C4-2B (cell line): ENCODE data around the gene CDH18.

Experiments
- CTCF ChIP-seq: fragments of 450-650 bp; conservative IDR thresholded peaks from 2 replicates; pipeline ENCODE4 v1.5.1; 2017; ENCODE audit warnings: mild to moderate bottlenecking
- ZFX ChIP-seq: fragments of 450-650 bp; IDR thresholded peaks from 2 replicates; pipeline ENCODE4 v1.6.1; 2017

GRCh38 chr5:19959830-19960384, 28.1 kb downstream of the CDH18 start:
- TF ChIP-seq CTCF: no peak
- no peak for TF ChIP-seq ZFX
